SK-N-SH treated with all-trans-retinoic acid at 6 μM for 48 hours (cell line): ENCODE results near the gene TOB2.
"Not testable (repeated sequence)": the region's sequence is repeated elsewhere in the genome, so short reads cannot be mapped to it uniquely, and the experiment has no call there.

Experiments
- ATAC-seq: fragments of 200-7000 bp; cut with Tn5 transposase; 3 replicates; pipeline ENCODE4 v1.9.1; 2020; ENCODE audit warnings: mild to moderate bottlenecking, moderate library complexity
- ARNTL ChIP-seq: fragments of 450-650 bp; formaldehyde crosslinking; IDR thresholded peaks from 2 replicates; pipeline ENCODE4 v1.5.0; 2020; ENCODE audit warnings: low read depth, mild to moderate bottlenecking, moderate library complexity, borderline replicate concordance
- BACH2 ChIP-seq: fragments of 250-450 bp; sonication (Bioruptor Pico); IDR thresholded peaks from 2 replicates; pipeline ENCODE4 v1.9.0; 2021; ENCODE audit warnings: mild to moderate bottlenecking, borderline replicate concordance
- CREB5 ChIP-seq: fragments of 250-450 bp; sonication (Bioruptor Pico); IDR thresholded peaks from 2 replicates; pipeline ENCODE4 v1.5.1; 2020; ENCODE audit warnings: low read depth, mild to moderate bottlenecking, moderate library complexity
- CSDC2 ChIP-seq: fragments of 250-450 bp; sonication (Bioruptor Pico); IDR thresholded peaks from 2 replicates; pipeline ENCODE4 v1.5.0; 2020; ENCODE audit warnings: mild to moderate bottlenecking, moderate library complexity
- CSRNP3 ChIP-seq: fragments of 250-450 bp; sonication (Bioruptor Pico); IDR thresholded peaks from 2 replicates; pipeline ENCODE4 v1.5.1; 2021; ENCODE audit warnings: mild to moderate bottlenecking, moderate library complexity
- ESRRG ChIP-seq: fragments of 250-450 bp; sonication (Bioruptor Pico); IDR thresholded peaks from 2 replicates; pipeline ENCODE4 v1.6.1; 2021; ENCODE audit warnings: mild to moderate bottlenecking
- GLIS3 ChIP-seq: fragments of 250-450 bp; sonication (Bioruptor Pico); IDR thresholded peaks from 2 replicates; pipeline ENCODE4 v1.5.0; 2020; ENCODE audit warnings: mild to moderate bottlenecking, moderate library complexity
- ISL1 ChIP-seq: fragments of 250-450 bp; sonication (Bioruptor Pico); IDR thresholded peaks from 2 replicates; pipeline ENCODE4 v2.1.2; 2022; ENCODE audit warnings: mild to moderate bottlenecking, moderate library complexity
- OSR1 ChIP-seq: fragments of 250-450 bp; sonication (Bioruptor Pico); IDR thresholded peaks from 2 replicates; pipeline ENCODE4 v1.8.0; 2022; ENCODE audit warnings: moderate library complexity, mild to moderate bottlenecking, inconsistent platforms
- PATZ1 ChIP-seq: fragments of 250-450 bp; sonication (Bioruptor Pico); IDR thresholded peaks from 2 replicates; pipeline ENCODE4 v1.8.0; 2020; ENCODE audit warnings: mild to moderate bottlenecking, moderate library complexity, borderline replicate concordance
- POU6F1 ChIP-seq: fragments of 250-450 bp; sonication (Bioruptor Pico); IDR thresholded peaks from 2 replicates; pipeline ENCODE4 v1.8.0; 2021; ENCODE audit warnings: low read depth, mild to moderate bottlenecking, moderate library complexity, borderline replicate concordance
- PPARA ChIP-seq: fragments of 250-450 bp; sonication (Bioruptor Pico); IDR thresholded peaks from 2 replicates; pipeline ENCODE4 v1.5.0; 2020; ENCODE audit warnings: mild to moderate bottlenecking, borderline replicate concordance
- RARB ChIP-seq: fragments of 250-450 bp; sonication (Bioruptor Pico); IDR thresholded peaks from 2 replicates; pipeline ENCODE4 v1.8.0; 2021; ENCODE audit warnings: mild to moderate bottlenecking, moderate library complexity
- SNAI2 ChIP-seq: fragments of 250-450 bp; sonication (Bioruptor Pico); IDR thresholded peaks from 2 replicates; pipeline ENCODE4 v1.5.0; 2020; ENCODE audit warnings: mild to moderate bottlenecking, moderate library complexity
- TCF4 ChIP-seq: fragments of 250-450 bp; sonication (Bioruptor Pico); IDR thresholded peaks from 2 replicates; pipeline ENCODE4 v1.8.0; 2021; ENCODE audit warnings: mild to moderate bottlenecking, moderate library complexity, borderline replicate concordance
- TOX ChIP-seq: fragments of 250-450 bp; sonication (Bioruptor Pico); IDR thresholded peaks from 2 replicates; pipeline ENCODE4 v1.8.0; 2021; ENCODE audit warnings: mild to moderate bottlenecking, moderate library complexity, borderline replicate concordance
- TSHZ2 ChIP-seq: fragments of 250-450 bp; sonication (Bioruptor Pico); IDR thresholded peaks from 2 replicates; pipeline ENCODE4 v1.5.0; 2020; ENCODE audit warnings: mild to moderate bottlenecking, moderate library complexity
- ZC3H10 ChIP-seq: fragments of 250-450 bp; sonication (Bioruptor Pico); IDR thresholded peaks from 2 replicates; pipeline ENCODE4 v1.5.1; 2021; ENCODE audit warnings: mild to moderate bottlenecking, moderate library complexity
- ZFP3 ChIP-seq: fragments of 250-450 bp; sonication (Bioruptor Pico); IDR thresholded peaks from 2 replicates; pipeline ENCODE4 v1.5.0; 2020; ENCODE audit warnings: mild to moderate bottlenecking, moderate library complexity
- ZFP30 ChIP-seq: fragments of 450-650 bp; formaldehyde crosslinking; IDR thresholded peaks from 2 replicates; pipeline ENCODE4 v1.5.0; 2022; ENCODE audit warnings: mild to moderate bottlenecking, moderate library complexity
- ZNF565 ChIP-seq: fragments of 450-650 bp; formaldehyde crosslinking; conservative IDR thresholded peaks from 2 replicates; pipeline ENCODE4 v1.5.0; 2020; ENCODE audit warnings: low read depth, mild to moderate bottlenecking, moderate library complexity
- ZNF70 ChIP-seq: fragments of 450-650 bp; formaldehyde crosslinking; IDR thresholded peaks from 2 replicates; pipeline ENCODE4 v1.5.0; 2020; ENCODE audit warnings: mild to moderate bottlenecking, moderate library complexity
- ZNF8 ChIP-seq: fragments of 450-650 bp; formaldehyde crosslinking; IDR thresholded peaks from 2 replicates; pipeline ENCODE4 v1.5.0; 2020; ENCODE audit warnings: mild to moderate bottlenecking, moderate library complexity

Gene TOB2

GRCh38 chr22:41442240-41442792 is 4.3 kb downstream of the TOB2 start:
- TF ChIP-seq ISL1 (no peak), BACH2 (CRISPR knock-in tag) (no peak), ARNTL (no peak), ZC3H10 (no peak), PATZ1 (no peak), ZFP30 (CRISPR knock-in tag) (no peak), ZFP3 (no peak), RARB (CRISPR knock-in tag) (no peak), TSHZ2 (CRISPR knock-in tag) (no peak), CREB5 (no peak), CSDC2 (no peak), GLIS3 (CRISPR knock-in tag) (no peak), PPARA (CRISPR knock-in tag) (no peak), OSR1 (CRISPR knock-in tag) (no peak), ZNF565 (CRISPR knock-in tag) (no peak), ZNF8 (no peak), TOX (CRISPR knock-in tag) (no peak)
- no peak for ATAC-seq

GRCh38 chr22:41440511-41440910 is 6.1 kb downstream of the TOB2 start:
- not testable (repeated sequence) for ATAC-seq

- ATAC-seq = no peak
- TF ChIP-seq ISL1 (no peak), ESRRG (no peak), ZNF565 (CRISPR knock-in tag) (no peak), GLIS3 (CRISPR knock-in tag) (no peak), PPARA (CRISPR knock-in tag) (no peak), POU6F1 (CRISPR knock-in tag) (no peak), RARB (CRISPR knock-in tag) (no peak), ARNTL (no peak)
Measured at GRCh38 chr22:41437198-41437597, 9.4 kb downstream of the TOB2 start.

- no peak for ATAC-seq
Measured at GRCh38 chr22:41436322-41437113, 10.1 kb downstream of the TOB2 start.

More at GRCh38 chr22:41436322-41437113, 10.1 kb downstream of the TOB2 start:
- TF ChIP-seq CSDC2 (no peak), CSRNP3 (no peak), SNAI2 (CRISPR knock-in tag) (no peak), GLIS3 (CRISPR knock-in tag) (no peak), POU6F1 (CRISPR knock-in tag) (no peak), ZNF565 (CRISPR knock-in tag) (no peak), CREB5 (no peak), TOX (CRISPR knock-in tag) (no peak), ISL1 (no peak), OSR1 (CRISPR knock-in tag) (no peak), RARB (CRISPR knock-in tag) (no peak), TCF4 (CRISPR knock-in tag) (no peak), BACH2 (CRISPR knock-in tag) (no peak), ZNF70 (CRISPR knock-in tag) (no peak), PPARA (CRISPR knock-in tag) (no peak), ESRRG (no peak)
